H9 (cell line): ENCODE measurements around the gene ACVR1C. TPM values are rescaled to one million over a fixed set of nuclear protein-coding genes. Genes with fewer than 3 reads are reported as not detected.

Source experiments
- DNase-seq: peaks from one replicate; pipeline ENCODE4 v3.0.0-alpha.2; 2017
- H2AFZ ChIP-seq: one replicate; pipeline ENCODE4 v1.6.1; 2013; ENCODE audit warnings: mild to moderate bottlenecking, low read length, control low read depth, moderate library complexity
- H2AK5ac ChIP-seq: 2 replicates; pipeline ENCODE4 v1.6.1; 2013; ENCODE audit warnings: low read length, control low read depth, mixed read lengths; ENCODE audit not compliant: insufficient read length
- H2BK120ac ChIP-seq: one replicate; pipeline ENCODE4 v1.6.1; 2013; ENCODE audit warnings: low read depth, mild to moderate bottlenecking, low read length, control low read depth, inconsistent platforms; ENCODE audit not compliant: poor library complexity, severe bottlenecking
- H2BK12ac ChIP-seq: 2 replicates; pipeline ENCODE4 v1.6.1; 2013; ENCODE audit warnings: low read length, control low read depth, mixed read lengths, low read depth; ENCODE audit not compliant: insufficient read length
- H2BK15ac ChIP-seq: 2 replicates; pipeline ENCODE4 v1.6.1; 2013; ENCODE audit warnings: low read depth, low read length, control low read depth
- H2BK20ac ChIP-seq: one replicate; pipeline ENCODE4 v1.6.1; 2013; ENCODE audit warnings: low read depth, mild to moderate bottlenecking, low read length, control low read depth, inconsistent platforms; ENCODE audit not compliant: poor library complexity, severe bottlenecking
- H2BK5ac ChIP-seq: 2 replicates; pipeline ENCODE4 v1.6.1; 2013; ENCODE audit warnings: low read length, control low read depth, mixed read lengths; ENCODE audit not compliant: insufficient read length
- H3K14ac ChIP-seq: 2 replicates; pipeline ENCODE4 v1.6.1; 2013; ENCODE audit warnings: low read length, control low read depth; ENCODE audit not compliant: insufficient read depth
- H3K18ac ChIP-seq: 2 replicates; pipeline ENCODE4 v1.6.1; 2013; ENCODE audit warnings: low read depth, mild to moderate bottlenecking, mixed read lengths, low read length, control low read depth; ENCODE audit not compliant: insufficient read length
- H3K23ac ChIP-seq: 2 replicates; pipeline ENCODE4 v1.6.1; 2013; ENCODE audit warnings: low read length, control low read depth, mixed read lengths, low read depth; ENCODE audit not compliant: insufficient read length
- H3K23me2 ChIP-seq: 2 replicates; pipeline ENCODE4 v1.6.1; 2013; ENCODE audit warnings: low read depth, mild to moderate bottlenecking, mixed read lengths, low read length, control low read depth; ENCODE audit not compliant: insufficient read length, poor library complexity, severe bottlenecking
- H3K27ac ChIP-seq: 2 replicates; pipeline ENCODE4 v1.5.1; 2013; ENCODE audit warnings: low read length, control low read depth, mixed read lengths, low read depth; ENCODE audit not compliant: insufficient read length
- H3K27me3 ChIP-seq: 2 replicates; pipeline ENCODE4 v1.6.1; 2013; ENCODE audit warnings: low read length, control low read depth, inconsistent platforms; ENCODE audit not compliant: insufficient read depth
- H3K4ac ChIP-seq: 2 replicates; pipeline ENCODE4 v1.6.1; 2013; ENCODE audit warnings: low read depth, mild to moderate bottlenecking, control low read depth, inconsistent platforms, low read length, moderate library complexity
- H3K4me1 ChIP-seq: 2 replicates; pipeline ENCODE4 v1.6.1; 2013; ENCODE audit warnings: low read length, control low read depth, inconsistent platforms; ENCODE audit not compliant: insufficient read depth
- H3K4me2 ChIP-seq: 2 replicates; pipeline ENCODE4 v1.6.1; 2013; ENCODE audit warnings: low read length, control low read depth, mixed read lengths; ENCODE audit not compliant: insufficient read length, insufficient read depth
- H3K56ac ChIP-seq: 2 replicates; pipeline ENCODE4 v1.6.1; 2013; ENCODE audit warnings: low read depth, mild to moderate bottlenecking, mixed read lengths, low read length, control low read depth; ENCODE audit not compliant: insufficient read length
- H3K79me1 ChIP-seq: 2 replicates; pipeline ENCODE4 v1.6.1; 2013; ENCODE audit warnings: low read depth, mild to moderate bottlenecking, moderate library complexity, low read length, control low read depth, inconsistent platforms; ENCODE audit not compliant: insufficient read depth, poor library complexity, severe bottlenecking
- H3K79me2 ChIP-seq: 2 replicates; pipeline ENCODE4 v1.6.1; 2013; ENCODE audit warnings: low read length, control low read depth, inconsistent platforms; ENCODE audit not compliant: insufficient read depth
- H3K9ac ChIP-seq: 2 replicates; pipeline ENCODE4 v1.6.1; 2013; ENCODE audit warnings: low read length, control low read depth, mixed read lengths; ENCODE audit not compliant: insufficient read length; ENCODE audit errors: extremely low read depth
- H3K9me3 ChIP-seq: one replicate; pipeline ENCODE4 v1.6.1; 2013; ENCODE audit warnings: low read depth, low read length, inconsistent platforms; ENCODE audit not compliant: control insufficient read depth
- H3T11ph ChIP-seq: one replicate; pipeline ENCODE4 v1.6.1; 2013; ENCODE audit warnings: mild to moderate bottlenecking, low read length, control low read depth, inconsistent platforms
- H4K20me1 ChIP-seq: one replicate; pipeline ENCODE4 v1.6.1; 2013; ENCODE audit not compliant: control insufficient read depth, insufficient read length, insufficient read depth
- H4K5ac ChIP-seq: 2 replicates; pipeline ENCODE4 v1.6.1; 2013; ENCODE audit warnings: low read depth, mild to moderate bottlenecking, mixed read lengths, low read length, control low read depth; ENCODE audit not compliant: insufficient read length
- H4K8ac ChIP-seq: replicated peaks from 2 replicates; pipeline ENCODE4 v1.6.1; 2013; ENCODE audit warnings: low read length, control low read depth, mixed read lengths, low read depth; ENCODE audit not compliant: insufficient read length
- H4K91ac ChIP-seq: 2 replicates; pipeline ENCODE4 v1.6.1; 2013; ENCODE audit warnings: low read depth, mild to moderate bottlenecking, moderate library complexity, mixed read lengths, low read length, control low read depth; ENCODE audit not compliant: insufficient read length
- H3K27ac Mint-ChIP-seq, 3 experiments: 2 replicates in 2 of 3; 3 replicates in 1 of 3; pipeline ENCODE4 v1.8.0; 2020 to 2021; ENCODE audit warnings: mixed read lengths in 3 of 3, mild to moderate bottlenecking in 1 of 3, moderate library complexity in 1 of 3
- H3K27me3 Mint-ChIP-seq: 2 replicates; pipeline ENCODE4 v1.8.0; 2021; ENCODE audit warnings: low read depth, mild to moderate bottlenecking, moderate library complexity, mixed read lengths
- H3K36me3 Mint-ChIP-seq, 3 experiments: 2 replicates in 2 of 3; 3 replicates in 1 of 3; pipeline ENCODE4 v1.8.0; 2020 to 2021; ENCODE audit warnings: low read depth in 3 of 3, mixed read lengths in 3 of 3; ENCODE audit not compliant: insufficient read depth in 1 of 3
- H3K4me1 Mint-ChIP-seq, 2 experiments: 2 replicates each; pipeline ENCODE4 v1.8.0; 2020; ENCODE audit warnings: mixed read lengths in 2 of 2
- H3K4me3 Mint-ChIP-seq, 2 experiments: 2 replicates in 1 of 2; 3 replicates in 1 of 2; pipeline ENCODE4 v1.8.0; 2020 to 2021; ENCODE audit warnings: mild to moderate bottlenecking in 2 of 2, mixed read lengths in 2 of 2, moderate library complexity in 1 of 2
- H3K9me3 Mint-ChIP-seq, 2 experiments: 2 replicates in 1 of 2; 3 replicates in 1 of 2; pipeline ENCODE4 v1.8.0; 2020; ENCODE audit warnings: mild to moderate bottlenecking in 2 of 2, mixed read lengths in 2 of 2, moderate library complexity in 1 of 2
- CTCF ChIP-seq: fragments of 200-600 bp; sonication (generic); conservative IDR thresholded peaks from 3 replicates; pipeline ENCODE4 v1.8.0; 2021; ENCODE audit warnings: antibody characterized with exemption, mild to moderate bottlenecking
- WGBS: extraction: QIAGEN DNeasy Blood & Tissue Kit; methylation state at CpG from one replicate; pipeline ENCODE4 v1.1.7; 2013; ENCODE audit warnings: missing lambda C conversion rate, low lambda C conversion rate, mixed read lengths; ENCODE audit not compliant: insufficient read length; ENCODE audit errors: extremely low coverage; 5-methylcytosine and 5-hydroxymethylcytosine counted together
- total RNA-seq: library from RNA; stranded (reverse); gene quantifications from 2 replicates; pipeline ENCODE4 v1.2.1, GENCODE V29; 2021

Gene ACVR1C
- total RNA-seq, 1 experiment from 2014 or later, result 0.81 TPM

GRCh38 chr2:157661776-157662175, 33.1 kb upstream of the ACVR1C start:
- Histone ChIP-seq H2BK120ac (no peak overlapping the region), H3K4ac (no peak overlapping the region), H2AFZ (no peak overlapping the region), H4K8ac (no peak overlapping the region), H2BK5ac (no peak overlapping the region), H3T11ph (no peak overlapping the region), H3K9ac (no peak overlapping the region), H2BK12ac (no peak overlapping the region), H2AK5ac (no peak overlapping the region), H3K79me2 (no peaks in the 10 kb centered on the region), H2BK20ac (no peak overlapping the region), H3K23me2 (no peaks in the 10 kb centered on the region), H4K91ac (no peak overlapping the region), H3K18ac (no peak overlapping the region), H3K27me3 (no peaks in the 10 kb centered on the region), H3K14ac (no peak overlapping the region), H2BK15ac (no peak overlapping the region), H3K79me1 (no peaks in the 10 kb centered on the region), H4K20me1 (no peaks in the 10 kb centered on the region), H3K27ac (no peak overlapping the region), H3K56ac (no peak overlapping the region), H3K23ac (no peak overlapping the region), H3K4me1 (no peaks in the 10 kb centered on the region; the same call in 1 of the 2 replicates), H4K5ac (no peak overlapping the region), H3K4me2 (no peak overlapping the region), H3K9me3 (no peaks in the 10 kb centered on the region)
- DNase-seq, result no peak
- Mint-ChIP-seq H3K4me1 (peaks cover 7 to 8% of the 10 kb centered on the region in 2 experiments), H3K27ac (no peak overlapping the region), H3K27me3 (no peaks in the 10 kb centered on the region), H3K36me3 (no peaks in the 10 kb centered on the region), H3K4me3 (no peak overlapping the region), H3K9me3 (no peaks in the 10 kb centered on the region)
- no CpG with 5 or more reads among the region's 4 CpGs for WGBS
- no peak for TF ChIP-seq CTCF
